ENCODE results near the gene SH2D5.

The SH2D5 gene

GRCh38 chr1:20713440-20713839 is 19.1 kb downstream of the SH2D5 start:
- DNase-seq: no peak

GRCh38 chr1:20712215-20712577 is 20.3 kb downstream of the SH2D5 start:
- DNase-seq: no peak

- no peak for DNase-seq
Observed at GRCh38 chr1:20711285-20712214, 21.0 kb downstream of the SH2D5 start.

DNA sequence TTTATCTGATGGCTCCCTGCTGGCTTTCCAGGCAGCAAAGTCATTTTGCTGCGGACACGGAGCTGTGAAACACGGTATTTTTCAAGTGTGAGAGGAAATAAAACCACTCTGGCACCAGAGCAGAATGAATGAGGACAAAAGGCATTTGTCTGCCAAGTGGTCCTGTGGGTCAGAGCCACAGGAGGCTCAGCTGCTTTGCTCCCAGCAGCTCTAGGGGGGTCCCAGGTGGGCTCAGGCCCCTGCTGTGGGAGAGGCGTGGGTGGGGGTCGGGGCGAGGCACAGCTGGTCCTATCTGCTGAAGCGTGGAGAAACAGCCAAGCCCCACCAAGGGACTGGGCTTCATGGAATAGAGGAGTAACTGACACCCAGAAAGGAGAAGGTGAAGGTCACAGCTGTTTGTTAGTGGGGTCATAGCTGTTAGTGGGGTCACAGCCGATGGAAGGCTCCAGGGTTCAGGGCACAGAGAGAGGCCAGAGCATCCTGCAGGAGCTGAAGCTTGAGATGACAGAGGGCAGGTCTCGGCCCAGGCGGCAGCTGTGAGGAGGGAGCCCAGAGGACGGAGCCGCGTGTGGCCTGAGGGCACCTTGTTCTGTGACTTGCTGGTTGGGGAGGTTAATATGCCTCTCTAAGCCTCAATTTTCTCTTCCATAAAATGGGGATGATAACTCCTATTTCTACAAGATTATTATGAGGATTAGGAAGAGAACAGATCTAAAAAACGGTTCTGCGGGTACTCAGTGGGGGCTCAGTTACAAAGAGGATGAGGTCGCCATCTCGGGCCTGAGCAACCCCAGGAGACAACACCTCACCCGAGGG is 21.8 kb downstream of the SH2D5 start:
- no peak for DNase-seq

- no peak for DNase-seq
Observed at GRCh38 chr1:20709868-20710267, 22.6 kb downstream of the SH2D5 start.

DNA sequence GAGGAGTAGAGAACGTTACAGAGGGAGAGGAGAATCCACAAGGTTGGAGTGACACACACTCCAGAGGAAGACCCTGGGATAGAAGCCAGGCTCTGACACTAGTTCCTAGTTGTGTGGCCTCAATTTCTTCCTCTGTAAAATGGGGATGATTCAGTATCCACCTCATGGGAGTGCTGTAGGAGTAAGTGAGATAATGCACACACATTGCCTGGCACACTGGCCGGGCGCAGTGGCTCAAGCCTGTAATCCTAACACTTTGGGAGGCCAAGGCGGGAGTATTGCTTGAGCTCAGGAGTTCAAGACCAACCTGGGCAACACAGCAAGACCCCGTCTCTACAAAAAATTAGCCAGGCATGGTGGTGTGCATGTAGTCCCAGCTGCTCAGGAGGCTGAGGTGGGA is 23.6 kb downstream of the SH2D5 start:
- no peak for DNase-seq

DNA sequence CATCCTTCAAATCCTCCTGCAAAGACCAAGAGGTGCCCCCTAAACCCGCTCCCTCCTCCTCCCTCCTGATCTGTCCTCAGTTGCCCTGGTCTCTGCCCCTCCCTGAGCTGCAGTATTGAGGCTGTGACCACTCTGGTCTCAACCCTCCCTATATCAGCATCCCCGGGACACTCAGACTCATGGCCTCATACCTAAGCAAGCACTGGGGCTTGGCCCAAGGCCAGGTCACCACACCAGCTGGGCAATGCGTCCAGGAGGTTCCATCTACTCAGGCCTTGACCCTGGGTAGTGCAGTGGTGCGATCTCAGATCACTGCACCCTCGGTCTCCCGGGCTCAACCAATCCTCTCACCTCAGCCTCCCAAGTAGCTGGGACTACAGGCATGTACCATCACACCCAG is 24.4 kb downstream of the SH2D5 start:
- no peak for DNase-seq

DNA sequence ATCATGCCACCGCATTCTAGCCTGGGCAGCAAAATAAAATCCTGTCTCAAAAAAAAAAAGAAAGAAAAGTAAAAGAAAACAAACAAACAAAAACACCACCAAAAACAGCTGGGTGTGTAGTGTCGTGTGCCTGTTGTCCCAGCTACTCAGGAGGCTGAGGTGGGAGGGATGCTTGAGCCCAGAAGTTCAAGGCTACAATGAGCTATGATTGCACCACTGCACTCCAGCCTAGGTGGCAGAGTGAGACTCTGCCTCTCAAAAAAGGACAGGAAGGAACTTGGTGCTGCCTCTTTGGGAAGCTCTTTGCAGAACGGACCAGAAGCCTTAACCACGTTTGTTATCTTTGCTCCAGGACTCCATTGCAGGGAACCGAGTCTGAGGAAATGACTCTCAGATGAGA is 25.7 kb downstream of the SH2D5 start:
- no peak for DNase-seq

DNA sequence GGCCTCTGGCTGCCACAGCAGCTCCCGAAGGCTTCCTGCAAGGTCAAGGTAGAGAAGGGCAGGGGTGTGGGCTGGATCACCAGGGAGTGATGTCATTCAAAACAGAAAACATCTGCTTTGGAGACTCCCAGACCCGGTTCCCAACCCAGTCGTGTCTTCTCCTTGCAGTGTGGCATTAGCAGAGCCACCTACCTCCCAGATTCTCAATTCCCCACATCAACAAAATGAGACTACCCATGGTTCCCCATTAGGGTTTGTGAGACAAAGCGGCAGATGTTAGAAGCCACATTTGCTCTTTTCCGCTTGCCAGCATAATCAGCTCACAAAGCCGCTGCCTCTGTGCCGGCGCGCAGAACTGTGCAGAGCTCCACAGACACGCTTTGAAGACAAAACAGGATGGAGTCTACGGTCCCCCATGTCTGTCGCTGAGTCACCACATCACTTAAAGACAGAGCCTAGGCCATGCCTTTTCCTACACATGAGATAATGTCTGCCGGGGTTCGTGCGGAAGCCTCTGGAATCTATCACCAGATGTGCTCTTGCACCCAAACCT is 27.2 kb downstream of the SH2D5 start:
- no peak for DNase-seq

GRCh38 chr1:20704390-20705202 is 27.9 kb downstream of the SH2D5 start:
- no peak for DNase-seq

DNA sequence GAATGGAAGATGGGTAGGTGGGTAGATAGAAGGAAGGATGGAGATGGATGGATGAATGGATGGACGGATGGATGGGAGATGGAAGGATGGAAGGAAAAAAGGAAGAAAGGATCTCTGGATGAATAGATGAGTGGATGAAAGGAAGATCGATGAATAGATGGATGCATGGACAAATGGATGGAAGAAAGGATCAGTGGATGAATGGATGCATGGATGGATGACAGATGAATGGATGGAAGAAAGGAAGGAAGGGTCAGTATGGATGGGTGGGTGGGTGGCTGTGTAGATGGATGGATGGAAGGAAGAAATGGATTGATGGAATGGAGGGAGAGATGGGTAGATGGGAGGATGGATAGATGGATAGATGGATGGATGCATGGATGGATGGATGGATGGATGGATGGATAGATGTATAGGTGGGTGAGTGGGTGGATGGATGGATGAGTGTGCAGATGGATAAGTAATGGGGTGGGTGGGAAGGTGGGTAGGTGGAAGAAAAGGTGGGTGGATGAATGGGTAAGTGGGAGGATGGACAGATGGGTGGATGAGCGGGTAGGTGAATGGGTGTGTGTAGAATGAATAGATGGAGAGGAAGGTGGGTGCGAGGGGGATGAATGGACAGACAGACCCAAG is 29.3 kb downstream of the SH2D5 start:
- DNase-seq: no peak

DNA sequence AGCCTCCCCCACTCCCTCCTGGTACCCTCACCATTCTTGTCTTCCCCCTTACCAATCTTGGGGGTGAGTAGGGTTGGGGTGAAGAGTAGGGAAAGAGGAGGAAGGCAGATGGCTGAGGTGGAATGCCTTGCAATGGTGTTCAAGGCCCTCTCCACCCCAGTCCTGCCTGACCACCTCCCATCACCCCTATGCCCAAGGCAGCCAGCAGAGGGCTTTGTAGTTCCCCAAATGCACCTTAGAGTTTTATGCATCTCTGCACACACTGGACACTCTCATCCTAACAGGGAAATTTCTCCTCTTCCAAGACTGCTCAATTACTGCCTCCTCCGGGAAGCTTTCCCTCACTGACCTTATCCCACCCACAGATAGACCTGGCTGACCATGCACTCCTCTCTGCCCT is 30.1 kb downstream of the SH2D5 start:
- DNase-seq: no peak

GRCh38 chr1:20701847-20702246 is 30.7 kb downstream of the SH2D5 start:
- no peak for DNase-seq

GRCh38 chr1:20701446-20701845 is 31.1 kb downstream of the SH2D5 start:
- no peak for DNase-seq

- DNase-seq: no peak
Observed at GRCh38 chr1:20700636-20701215, 31.8 kb downstream of the SH2D5 start.

- DNase-seq: no peak
Observed at GRCh38 chr1:20699558-20699957, 32.9 kb downstream of the SH2D5 start.

GRCh38 chr1:20698195-20698910 is 34.1 kb downstream of the SH2D5 start:
- DNase-seq: no peak

DNA sequence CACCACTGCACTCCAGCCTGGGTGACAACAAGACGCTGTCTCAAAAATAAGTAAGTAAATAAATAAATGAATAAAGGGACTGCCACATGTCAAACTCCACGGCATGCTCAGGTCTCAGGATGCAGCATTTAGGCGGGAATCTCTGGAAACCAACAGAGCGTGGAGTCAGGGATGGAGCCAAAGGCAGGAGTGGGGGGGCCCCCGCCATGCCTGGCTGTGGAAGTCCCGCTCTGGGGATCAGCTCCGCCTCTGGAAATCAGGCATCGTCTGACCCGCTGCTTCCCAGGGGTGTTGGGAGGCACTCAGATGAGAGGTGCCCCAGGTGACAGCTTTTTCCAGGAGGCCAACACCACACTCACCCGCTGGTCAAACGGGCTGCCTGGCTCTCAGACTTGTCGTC is 34.9 kb downstream of the SH2D5 start:
- no peak for DNase-seq

DNA sequence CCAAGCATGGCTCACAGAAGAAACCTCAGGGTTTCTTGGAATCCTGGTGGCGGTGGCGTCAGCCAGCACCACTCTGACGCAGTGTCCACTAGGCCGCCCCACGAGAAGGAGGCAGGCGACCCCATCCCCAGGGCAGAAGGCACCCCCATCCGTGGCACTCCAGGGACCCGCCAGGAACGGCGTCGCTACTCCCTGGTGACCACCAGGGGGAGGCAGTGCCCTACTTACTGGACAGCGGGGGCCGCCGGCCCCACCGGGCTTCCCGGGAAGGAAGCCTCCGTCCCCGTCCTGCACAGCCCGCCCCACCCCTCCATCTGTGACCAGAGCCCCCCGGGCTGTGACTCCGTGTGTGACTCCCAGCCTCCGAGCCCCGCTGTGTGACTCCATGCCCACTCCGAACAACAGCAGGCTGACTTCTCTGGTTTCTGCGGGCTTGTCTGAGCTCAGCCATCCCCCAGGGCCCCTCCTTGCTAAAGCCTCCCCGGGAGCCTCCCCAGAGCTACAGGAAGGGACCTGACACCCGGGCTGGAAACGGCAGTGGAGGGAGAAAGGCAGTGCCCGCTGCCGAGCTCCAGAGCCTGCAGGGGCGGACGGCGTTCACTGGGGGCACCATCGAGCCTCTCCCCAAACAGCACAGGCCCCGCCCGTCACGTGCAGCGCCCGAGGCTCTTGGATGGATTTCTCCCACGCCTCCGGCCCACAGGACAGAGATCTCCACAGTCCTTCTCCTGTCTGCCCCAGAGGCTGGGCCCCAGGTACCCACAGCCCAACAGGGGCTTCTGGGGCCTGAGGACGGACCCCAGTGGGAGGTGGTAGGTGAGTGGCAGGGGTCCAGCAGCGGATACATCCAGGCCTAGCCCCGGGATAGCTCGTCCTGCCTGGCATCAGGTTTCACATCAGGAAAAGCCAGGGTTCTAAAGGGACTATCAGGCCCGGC is 35.8 kb downstream of the SH2D5 start:
- DNase-seq: peak; percentile 47 to 62 (median 49)

DNA sequence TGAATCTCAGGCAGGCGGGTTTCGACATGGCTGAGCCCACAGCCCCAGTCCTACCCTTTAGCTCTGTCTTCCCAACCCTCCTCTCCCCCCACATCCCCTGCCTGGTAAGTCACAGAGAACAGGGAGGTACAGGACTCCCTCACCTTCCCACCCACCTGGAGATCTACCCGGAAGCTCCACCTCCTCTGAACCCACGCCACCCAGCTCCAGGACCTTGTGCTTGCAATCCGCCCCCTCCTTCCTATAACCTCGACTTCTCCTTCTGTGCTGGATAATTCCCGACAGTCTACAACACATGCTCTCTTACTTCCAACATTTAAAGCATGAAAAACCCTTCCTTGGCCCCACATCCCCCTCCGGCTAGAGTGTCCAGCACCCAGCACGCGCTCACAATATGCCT is 37.0 kb downstream of the SH2D5 start:
- DNase-seq: no peak

Data from activated naive CD4-positive, alpha-beta T cell (primary cell).